IMR-90 (cell line): ENCODE results near the gene SOX6.

ENCODE experiments used
- CEBPB ChIP-seq: IDR thresholded peaks from 2 replicates; pipeline ENCODE4 v1.6.1; 2012; ENCODE audit warnings: low read depth, low read length, improper control_type of control experiment
- CHD1 ChIP-seq: IDR thresholded peaks from 2 replicates; pipeline ENCODE4 v1.6.1; 2012; ENCODE audit warnings: low read depth, low read length, improper control_type of control experiment
- CTCF ChIP-seq: conservative IDR thresholded peaks from 2 replicates; pipeline ENCODE4 v1.5.1; 2012; ENCODE audit warnings: mild to moderate bottlenecking, low read depth, low read length, improper control_type of control experiment
- FOS ChIP-seq: fragments of 150-350 bp; IDR thresholded peaks from 2 replicates; pipeline ENCODE4 v1.6.1; 2016; ENCODE audit warnings: low read depth, low read length
- MAFK ChIP-seq: IDR thresholded peaks from 2 replicates; pipeline ENCODE4 v1.6.1; 2012; ENCODE audit warnings: low read depth, low read length, improper control_type of control experiment
- MAZ ChIP-seq: IDR thresholded peaks from 2 replicates; pipeline ENCODE4 v1.6.1; 2012; ENCODE audit warnings: low read depth, mild to moderate bottlenecking, low read length, improper control_type of control experiment, moderate library complexity, borderline replicate concordance
- MXI1 ChIP-seq: IDR thresholded peaks from 2 replicates; pipeline ENCODE4 v1.6.1; 2012; ENCODE audit warnings: low read depth, mild to moderate bottlenecking, low read length, moderate library complexity, borderline replicate concordance
- NFE2L2 ChIP-seq: fragments of 150-350 bp; IDR thresholded peaks from 2 replicates; pipeline ENCODE4 v1.6.1; 2016; ENCODE audit warnings: low read depth, mild to moderate bottlenecking, low read length
- POLR2A ChIP-seq: IDR thresholded peaks from 2 replicates; pipeline ENCODE4 v1.6.1; 2012; ENCODE audit warnings: mild to moderate bottlenecking, low read depth, low read length
- RAD21 ChIP-seq: IDR thresholded peaks from 2 replicates; pipeline ENCODE4 v1.6.1; 2012; ENCODE audit warnings: low read length, improper control_type of control experiment
- RCOR1 ChIP-seq: IDR thresholded peaks from 2 replicates; pipeline ENCODE4 v1.6.1; 2012; ENCODE audit warnings: mild to moderate bottlenecking, low read length, improper control_type of control experiment; ENCODE audit not compliant: insufficient replicate concordance
- RFX5 ChIP-seq: IDR thresholded peaks from 2 replicates; pipeline ENCODE4 v1.8.0; 2012; ENCODE audit warnings: low read depth, mild to moderate bottlenecking, low read length, moderate library complexity
- SMC3 ChIP-seq: fragments of 150-350 bp; IDR thresholded peaks from 2 replicates; pipeline ENCODE4 v1.6.1; 2016; ENCODE audit warnings: low read depth, mild to moderate bottlenecking, antibody characterized with exemption, low read length, moderate library complexity
- USF2 ChIP-seq: fragments of 150-350 bp; IDR thresholded peaks from 2 replicates; pipeline ENCODE4 v1.6.1; 2017; ENCODE audit warnings: mild to moderate bottlenecking, antibody characterized with exemption, low read length, low read depth

GRCh38 chr11:16015741-16016467, 340.4 kb downstream of the SOX6 start:
- no peak for TF ChIP-seq CTCF
- TF ChIP-seq SMC3, result no peak
- TF ChIP-seq MXI1, result no peak
- TF ChIP-seq USF2, result no peak
- TF ChIP-seq RCOR1, result no peak
- no peak for TF ChIP-seq POLR2A
- TF ChIP-seq RAD21, result no peak
- no peak for TF ChIP-seq RFX5
- TF ChIP-seq MAZ, result no peak
- no peak for TF ChIP-seq FOS
- TF ChIP-seq CHD1, result no peak
- TF ChIP-seq CEBPB, result no peak
- no peak for TF ChIP-seq NFE2L2
- peak; percentile 74 for TF ChIP-seq MAFK
